ENCODE results near the gene ARRDC1.
"Not testable (repeated sequence)": the region's sequence is repeated elsewhere in the genome, so short reads cannot be mapped to it uniquely, and the experiment has no call there.

ARRDC1 gene

DNA sequence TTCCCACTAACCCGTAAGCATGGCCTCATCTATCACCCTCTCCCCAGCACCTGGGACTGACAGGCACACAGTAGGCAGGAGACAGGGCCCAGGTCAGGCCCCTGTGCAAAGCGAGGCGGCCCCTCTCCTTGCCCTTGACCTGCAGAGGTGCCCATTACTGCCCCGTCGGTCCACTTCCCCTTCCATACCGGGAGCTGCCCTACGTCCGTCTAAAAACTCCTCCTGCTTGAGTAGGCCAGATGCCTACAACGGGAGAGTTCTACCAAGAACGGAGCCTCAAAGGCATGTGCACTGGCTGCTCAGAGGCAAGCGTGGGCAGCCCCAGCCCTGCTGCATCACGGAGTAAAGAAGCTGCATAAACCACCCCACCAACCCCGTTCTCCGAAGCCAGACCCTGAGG lies 22.1 kb upstream of the ARRDC1 start:
- no peak overlapping the region for H3K4me3 ChIP-seq
- H3K27ac ChIP-seq, result no peak overlapping the region

DNA sequence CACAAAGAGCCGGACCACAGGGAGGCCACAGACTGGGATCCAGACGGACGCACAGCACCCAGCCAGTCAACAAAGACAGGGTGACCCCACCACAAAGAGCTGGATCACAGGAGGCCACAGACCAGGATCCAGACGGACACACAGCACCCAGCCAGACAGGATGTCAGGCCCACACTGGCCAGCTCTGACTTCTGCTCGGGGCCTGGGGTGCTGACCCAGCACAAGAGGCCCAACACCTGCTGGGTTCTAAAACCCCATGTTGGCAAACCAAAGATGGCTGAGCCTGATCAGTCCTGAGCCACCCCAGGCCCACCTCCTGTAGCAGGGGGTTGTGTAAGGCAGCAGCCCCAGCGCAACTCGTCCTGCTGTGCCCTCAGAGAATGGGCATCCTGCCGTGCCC lies 21.5 kb upstream of the ARRDC1 start:
- no peak overlapping the region for H3K4me3 ChIP-seq

DNA sequence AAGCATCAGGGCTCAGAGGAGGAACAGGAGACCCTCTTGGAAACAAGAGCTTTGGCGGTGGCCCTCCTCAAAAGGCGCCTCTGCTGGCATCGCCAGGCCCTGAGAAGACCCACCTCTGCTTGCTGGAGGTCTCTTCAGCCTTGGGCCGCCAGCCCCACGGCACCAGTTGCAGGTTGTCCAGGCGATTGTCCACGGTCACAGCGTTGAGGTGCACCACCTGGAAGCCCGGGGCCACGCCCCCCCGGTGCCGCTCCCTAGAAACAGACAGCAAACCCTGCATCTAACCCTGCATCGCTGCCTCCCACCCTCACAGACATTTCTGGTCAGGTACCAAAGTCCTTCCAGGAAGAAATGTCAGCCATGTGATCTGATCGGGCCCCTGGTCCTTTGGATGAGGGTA lies 18.6 kb upstream of the ARRDC1 start:
- Histone ChIP-seq H3K27ac (no peak overlapping the region), H3K4me3 (no peak overlapping the region)

More for the DNA sequence above, 21.5 kb upstream of the ARRDC1 start:
- H3K27ac ChIP-seq, result no peak overlapping the region

DNA sequence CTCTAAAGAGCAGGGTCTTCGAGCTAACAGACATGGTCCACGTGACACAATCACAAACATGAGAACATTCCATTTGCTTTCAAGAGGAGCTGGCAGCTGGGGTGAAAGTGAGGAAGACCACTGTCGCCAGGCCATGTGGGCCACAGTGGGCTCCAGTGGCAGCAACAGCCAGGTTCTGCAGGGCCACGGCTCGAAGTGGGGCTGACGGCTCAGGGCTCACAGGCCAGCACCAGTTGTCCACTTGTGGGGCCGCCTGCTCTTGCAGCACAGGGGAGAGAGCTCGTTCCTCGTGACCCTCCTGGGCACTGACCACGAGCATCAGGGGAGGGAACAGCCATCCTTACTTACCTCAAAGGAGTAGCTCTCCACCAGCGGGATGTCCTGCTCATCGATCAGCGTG lies 17.2 kb upstream of the ARRDC1 start:
- no peak overlapping the region for H3K4me3 ChIP-seq
- H3K27ac ChIP-seq, result no peak overlapping the region

DNA sequence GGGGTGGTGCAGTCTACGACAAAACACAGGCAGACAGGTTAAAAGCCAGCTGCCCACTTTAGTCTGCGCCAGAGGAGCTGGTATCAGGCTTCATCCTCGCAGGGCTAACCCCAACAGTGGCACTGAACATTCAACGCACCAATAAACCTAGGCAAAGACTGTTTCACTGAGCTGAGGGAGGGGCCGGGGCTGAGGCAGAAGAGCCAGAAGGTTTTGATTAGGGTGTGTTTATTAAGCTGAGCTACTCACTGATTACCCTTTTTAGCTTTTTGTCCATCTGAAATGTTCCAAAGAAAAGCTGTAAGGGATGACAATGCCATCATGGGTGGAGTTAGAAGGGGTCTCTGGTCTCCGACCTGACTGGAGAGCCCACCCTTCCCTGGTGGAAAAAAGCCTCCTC lies 16.6 kb upstream of the ARRDC1 start:
- peak overlapping the region in 8 of 21 experiments; percentile 50 to 82 (median 69) for H3K27ac ChIP-seq
- H3K4me3 ChIP-seq, result peak overlapping the region in 4 of 7 experiments; percentile 49 to 90 (median 81)

DNA sequence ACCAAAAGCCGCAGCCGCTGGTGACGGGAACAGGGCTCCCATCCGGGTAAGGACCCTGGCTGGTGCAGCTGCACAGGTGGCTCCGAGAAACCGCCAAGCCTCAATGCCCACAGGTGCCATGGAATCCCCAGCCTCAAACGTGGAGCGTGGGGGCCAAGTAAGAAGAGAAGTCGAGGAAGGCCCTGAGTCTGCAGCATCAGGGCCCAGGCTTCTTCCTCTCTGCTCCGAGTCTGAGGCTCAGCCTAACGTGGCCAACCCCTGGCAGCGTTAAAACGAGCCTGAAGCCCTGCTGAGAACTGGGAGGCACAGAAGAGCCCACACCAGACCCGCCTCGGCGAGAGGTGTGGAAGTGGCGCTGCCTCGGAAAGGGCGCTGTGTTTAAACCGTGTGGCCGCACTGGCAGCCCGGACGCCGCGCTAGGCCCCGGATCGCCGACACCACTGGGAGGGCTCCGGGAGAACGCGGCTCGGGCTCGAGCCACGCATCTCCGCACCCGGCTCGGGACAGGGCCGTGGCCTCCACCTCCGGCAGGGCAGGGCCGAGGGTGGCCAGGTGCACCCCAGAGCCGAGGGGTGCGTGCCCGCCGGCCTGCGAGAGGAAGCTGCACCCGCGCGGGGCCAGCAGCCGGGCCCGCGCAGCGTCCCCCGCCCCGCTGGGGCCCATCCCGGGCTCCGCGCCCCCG lies 15.9 kb upstream of the ARRDC1 start:
- Histone ChIP-seq H3K4me3 (peak overlapping the region; percentile 44 to 90 (median 75)), H3K27ac (peak overlapping the region in 18 of 21 experiments; percentile 14 to 82 (median 68))

DNA sequence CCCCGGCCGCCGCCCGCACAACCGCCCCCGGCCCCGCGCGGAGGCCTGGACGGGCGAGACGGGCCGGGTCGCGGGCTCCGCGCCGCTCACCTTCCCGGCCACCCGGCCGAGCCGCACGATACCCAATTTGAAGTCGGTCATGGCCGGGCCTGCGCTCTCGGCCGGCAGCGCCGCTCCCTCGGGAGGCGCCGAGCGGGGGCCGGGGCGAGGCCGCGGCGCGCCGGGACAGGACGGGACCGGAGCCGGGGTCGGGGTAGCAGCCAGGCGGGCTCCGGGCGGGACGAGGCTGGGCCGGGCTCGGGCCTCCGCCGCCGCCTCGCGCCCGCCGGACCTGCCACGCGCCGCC lies 15.4 kb upstream of the ARRDC1 start:
- H3K4me3 ChIP-seq, result peak overlapping the region; percentile 44 to 90 (median 75)
- H3K27ac ChIP-seq, result peak overlapping the region in 11 of 21 experiments; percentile 22 to 82 (median 66)

DNA sequence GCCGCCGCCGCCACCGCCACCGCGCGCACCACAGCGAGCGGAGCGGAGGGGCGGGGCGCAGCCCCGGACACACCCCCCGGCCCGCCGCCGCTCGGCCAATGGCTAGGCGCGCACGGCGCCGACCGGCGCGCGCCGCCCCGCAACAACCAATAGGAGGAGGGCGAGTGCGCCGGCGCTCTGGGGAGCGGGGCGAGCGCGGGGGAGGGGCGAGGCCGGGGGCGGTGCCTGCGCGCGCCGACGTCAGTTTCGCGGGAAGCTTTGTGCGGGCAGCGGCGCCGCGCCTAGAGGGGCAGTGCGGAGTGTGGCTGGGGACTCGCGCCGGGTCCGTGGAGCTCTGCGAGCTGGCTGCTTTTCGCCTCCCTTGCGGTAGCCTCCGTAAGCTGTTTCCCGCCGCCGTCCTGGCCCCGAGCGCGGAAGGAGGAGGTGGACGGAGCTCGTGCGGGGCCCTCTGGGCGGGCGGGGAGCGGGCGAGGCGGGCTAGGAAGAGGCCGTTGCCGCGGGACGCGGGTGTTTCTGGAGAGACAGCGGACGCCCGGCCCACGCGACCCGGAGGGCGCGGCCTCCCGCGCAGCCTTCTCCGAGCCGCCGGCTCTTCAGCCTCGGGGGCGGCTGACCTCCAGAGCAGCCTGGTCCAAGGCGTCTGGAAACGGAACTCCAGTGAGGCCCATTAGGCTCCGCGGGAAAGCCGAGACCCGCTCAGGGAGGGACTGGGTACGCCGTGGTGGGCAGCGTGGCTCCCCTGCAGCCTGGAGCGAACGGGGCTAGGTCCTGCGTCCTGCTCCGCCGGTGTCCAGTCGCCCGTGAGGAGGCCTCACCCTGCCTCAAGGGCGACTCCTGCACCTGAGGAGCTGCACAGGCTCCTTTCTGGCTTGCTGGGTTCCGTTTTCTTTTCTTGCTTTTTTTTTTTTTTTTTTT lies 14.8 kb upstream of the ARRDC1 start, which contains the start of gene ZMYND19:
ZMYND19 (minus strand) TSS at position 44 of the 915 bp plus-strand sequence. CDS start 249 bp downstream, outside the sequence.
- peak within 1 kb of the TSS; percentile 59 to 91 (median 79) for H3K4me3 ChIP-seq
- H3K27ac ChIP-seq, result peak within 1 kb of the TSS in 20 of 21 experiments; percentile 6 to 85 (median 73)

DNA sequence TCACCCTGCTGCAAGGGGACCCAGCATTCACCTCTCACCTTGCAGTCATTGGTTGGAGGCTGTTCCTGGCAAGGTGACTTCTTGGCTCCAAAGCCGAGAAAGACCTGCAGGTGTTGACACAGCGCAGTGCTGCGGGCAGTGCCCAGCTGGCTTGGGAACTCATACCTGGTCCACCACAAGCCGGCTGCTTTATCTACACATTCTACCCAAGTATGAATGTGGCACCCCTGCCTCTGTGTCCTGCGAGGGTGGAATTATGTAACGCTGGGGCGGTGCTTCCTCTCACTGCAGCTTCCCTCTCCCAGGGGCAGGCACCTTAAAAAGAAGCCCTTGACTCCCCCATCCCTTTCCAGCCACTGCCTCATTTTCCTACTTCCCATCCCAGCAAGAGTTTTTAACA lies 12.7 kb upstream of the ARRDC1 start:
- Histone ChIP-seq H3K27ac (no peak overlapping the region), H3K4me3 (no peak overlapping the region)

DNA sequence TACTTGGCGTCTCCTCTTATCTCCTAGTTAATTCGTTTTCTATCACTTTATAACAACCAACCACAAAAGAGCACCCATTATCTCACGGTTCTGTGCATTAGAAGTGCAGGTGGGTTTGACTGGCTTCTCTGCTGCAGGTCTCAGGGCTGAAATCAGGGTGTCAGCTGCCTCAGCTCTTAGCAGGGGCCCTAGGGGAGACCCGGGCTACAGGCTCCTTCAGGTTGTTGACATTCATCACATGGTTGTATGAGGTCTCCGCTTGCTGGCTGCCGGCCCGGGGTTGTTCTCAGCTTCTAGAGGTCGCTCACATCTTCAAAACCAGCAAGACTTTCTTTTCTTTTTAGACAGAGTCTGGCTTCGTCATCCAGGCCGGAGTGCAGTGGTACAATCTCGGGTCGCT lies 12.3 kb upstream of the ARRDC1 start:
- no peak overlapping the region for H3K4me3 ChIP-seq
- no peak overlapping the region for H3K27ac ChIP-seq

DNA sequence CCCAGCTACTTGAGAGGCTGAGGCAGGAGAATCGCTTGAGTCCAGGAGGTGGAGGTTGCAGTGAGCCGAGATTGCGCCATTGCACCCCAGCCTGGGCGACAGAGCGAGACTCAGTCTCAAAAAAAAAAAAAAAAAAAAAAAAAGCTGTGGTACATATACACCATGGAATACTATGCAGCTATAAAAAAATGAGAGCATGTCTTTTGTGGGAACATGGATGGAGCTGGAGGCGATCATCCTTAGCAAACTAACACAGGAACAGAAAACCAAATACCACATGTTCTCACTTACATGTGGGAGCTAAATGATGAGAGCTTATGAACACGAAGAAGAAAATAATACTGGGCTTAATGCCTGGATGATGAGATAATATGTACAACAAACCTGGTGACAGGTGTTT lies 8.9 kb upstream of the ARRDC1 start:
- H3K27ac ChIP-seq, H3K4me3 ChIP-seq: not testable (repeated sequence)

DNA sequence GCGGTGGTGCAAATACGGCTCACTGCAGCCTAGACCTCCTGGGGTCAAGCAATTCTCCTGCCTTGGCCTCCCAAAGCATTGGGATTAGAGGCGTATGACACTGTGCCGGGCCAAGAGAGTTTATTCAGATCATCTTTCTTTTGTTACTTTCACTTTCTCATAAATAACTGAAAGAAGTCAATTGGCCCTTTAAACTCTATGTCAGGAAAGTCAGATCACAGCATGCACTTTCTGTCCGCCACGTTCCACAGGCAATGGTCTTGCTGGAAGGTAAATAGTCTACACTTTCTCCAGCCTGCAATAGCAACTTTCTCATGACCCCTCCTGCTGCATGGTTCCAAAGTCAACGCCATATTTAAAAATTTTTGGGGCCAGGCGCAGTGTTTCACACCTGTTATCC lies 6.5 kb upstream of the ARRDC1 start:
- no peak overlapping the region for H3K4me3 ChIP-seq
- H3K27ac ChIP-seq, result no peak overlapping the region

DNA sequence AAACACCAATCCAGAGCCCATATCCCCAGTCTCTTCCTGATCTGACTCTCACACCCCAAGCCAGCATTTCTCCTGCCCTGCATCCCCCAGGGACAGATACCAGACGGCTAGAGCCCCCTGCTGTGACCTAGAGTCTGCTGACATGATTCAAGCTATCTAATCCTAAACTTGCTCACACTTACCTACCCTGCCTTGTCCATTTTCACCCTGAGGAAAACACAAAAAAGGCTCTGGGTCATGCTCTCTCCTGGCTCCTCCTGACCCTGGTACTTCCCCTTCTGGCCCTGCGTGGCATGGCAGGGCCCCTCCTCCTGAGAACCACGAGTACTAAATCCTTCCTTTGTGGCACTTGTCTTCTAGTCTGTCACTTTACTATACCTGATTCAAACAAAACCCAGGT lies 2.8 kb upstream of the ARRDC1 start:
- H3K27ac ChIP-seq, result no peak overlapping the region
- H3K4me3 ChIP-seq, result no peak overlapping the region

DNA sequence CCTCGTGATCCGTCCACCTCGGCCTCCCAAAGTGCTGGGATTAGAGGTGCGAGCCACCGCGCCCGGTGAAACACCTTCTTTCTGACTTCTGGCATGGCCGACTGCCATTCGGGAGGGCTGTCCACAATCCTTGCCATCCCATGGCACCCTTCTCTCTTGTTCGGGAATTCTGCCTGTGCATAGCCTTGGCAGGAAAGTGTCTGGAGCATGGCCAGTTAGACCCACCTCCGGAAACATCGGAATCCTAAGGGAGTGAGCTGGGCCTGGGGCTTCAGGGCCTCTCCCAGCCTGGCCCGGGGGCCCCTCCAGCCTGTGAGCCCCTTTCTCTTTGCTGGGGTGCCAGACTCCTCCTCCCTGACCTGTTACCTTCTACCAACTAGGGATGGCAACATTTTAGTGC lies 1.6 kb upstream of the ARRDC1 start:
- no peak overlapping the region for H3K4me3 ChIP-seq
- peak overlapping the region in 5 of 21 experiments; percentile 67 to 79 (median 74) for H3K27ac ChIP-seq

DNA sequence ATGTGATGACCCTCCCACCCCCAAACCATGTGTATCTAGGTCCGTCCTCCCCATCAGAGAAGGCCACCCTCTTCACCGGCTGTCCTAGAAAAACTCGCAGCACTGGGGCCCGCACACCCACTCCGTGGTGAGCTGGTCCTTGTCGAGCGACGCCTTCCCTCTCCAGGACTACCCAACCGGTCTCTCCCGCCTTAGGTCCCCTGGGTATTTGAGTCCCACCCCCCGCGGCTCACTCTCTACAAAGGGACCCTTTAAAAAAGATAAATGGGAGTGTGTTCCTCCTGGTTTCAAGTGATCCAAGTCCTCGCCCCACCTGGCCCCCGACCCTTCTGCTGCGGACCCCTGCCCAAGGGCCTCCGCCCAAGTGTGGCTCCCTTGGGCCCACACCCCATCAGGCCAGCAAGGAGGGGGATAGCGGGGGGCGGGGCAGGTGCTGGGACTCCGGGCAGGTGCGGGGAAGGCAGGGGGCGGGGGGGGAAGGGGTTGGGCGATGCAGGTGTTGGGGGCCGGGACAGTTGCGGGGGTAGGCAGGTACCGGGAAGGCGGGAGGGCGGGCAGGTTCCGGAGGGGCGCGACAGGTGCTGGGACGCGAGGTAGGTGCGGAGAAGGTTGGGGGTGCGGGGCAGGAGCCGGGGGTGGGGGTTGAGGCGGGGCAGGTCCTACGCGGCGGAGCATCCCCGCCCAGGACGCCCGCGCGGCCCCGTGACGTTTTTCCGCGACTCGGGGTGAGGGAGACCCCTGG lies 970 bp upstream of the ARRDC1 start:
- H3K27ac ChIP-seq, result peak overlapping the region in 19 of 21 experiments; percentile 27 to 80 (median 67)
- H3K4me3 ChIP-seq, result peak overlapping the region; percentile 40 to 89 (median 66)

DNA sequence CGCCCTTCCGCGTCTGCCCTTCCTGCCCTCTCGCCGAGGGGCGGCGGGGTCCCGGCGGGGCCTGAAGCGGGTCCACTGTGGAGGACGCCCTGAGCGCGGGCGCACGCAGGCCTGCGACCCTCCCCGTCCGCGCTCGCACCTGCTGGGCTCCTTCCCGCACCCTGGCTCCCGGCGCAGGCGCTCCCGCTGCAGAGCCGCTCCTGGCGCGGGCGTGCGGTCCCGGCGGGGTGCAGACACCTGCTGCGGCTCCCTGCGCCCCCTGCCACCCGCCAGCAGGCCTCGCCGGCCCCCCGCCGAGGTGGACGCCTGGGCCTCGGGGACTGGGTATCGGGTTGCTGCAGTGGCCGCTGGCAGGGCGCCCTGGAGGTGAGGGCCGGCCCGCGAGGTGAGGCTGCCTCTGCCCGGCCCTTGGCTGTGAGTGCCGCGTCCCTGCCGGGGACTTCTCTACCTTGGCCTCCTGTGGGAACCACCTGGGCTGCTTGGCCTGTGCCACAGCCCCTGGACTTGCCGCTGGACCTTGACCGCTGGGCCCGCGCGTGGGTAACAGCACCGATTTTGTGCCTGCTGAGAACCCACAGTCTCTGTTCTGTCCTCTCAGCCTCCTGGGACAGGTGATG lies 627 bp downstream of the ARRDC1 start:
- H3K27ac ChIP-seq, result peak overlapping the region; percentile 27 to 97 (median 91)

DNA sequence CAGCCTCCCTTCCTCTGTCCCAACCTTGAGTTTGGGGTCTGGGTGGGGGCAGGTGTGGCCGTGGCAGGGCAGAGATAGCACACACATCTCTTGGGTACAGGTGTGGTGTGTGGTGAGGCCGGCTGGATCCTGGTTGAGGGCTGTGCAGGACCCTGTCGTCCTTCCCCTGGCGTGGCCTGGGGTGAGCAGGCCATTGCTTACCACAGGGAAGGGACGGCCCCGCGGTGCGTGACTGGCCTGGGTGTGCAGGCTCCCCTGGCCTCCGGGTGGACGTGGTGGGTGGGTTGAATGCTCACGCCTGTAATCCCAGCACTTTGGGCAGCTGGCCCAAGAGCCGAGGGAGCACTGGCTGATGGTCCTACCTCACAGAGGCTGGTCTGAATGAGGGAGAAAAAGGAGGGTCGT lies 1.2 kb downstream of the ARRDC1 start:
- Histone ChIP-seq H3K4me3 (peak overlapping the region; percentile 66 to 90 (median 83)), H3K27ac (peak overlapping the region in 15 of 21 experiments; percentile 28 to 97 (median 92))

More for the DNA sequence above, 627 bp downstream of the ARRDC1 start:
- H3K4me3 ChIP-seq, result peak overlapping the region; percentile 66 to 90 (median 83)

DNA sequence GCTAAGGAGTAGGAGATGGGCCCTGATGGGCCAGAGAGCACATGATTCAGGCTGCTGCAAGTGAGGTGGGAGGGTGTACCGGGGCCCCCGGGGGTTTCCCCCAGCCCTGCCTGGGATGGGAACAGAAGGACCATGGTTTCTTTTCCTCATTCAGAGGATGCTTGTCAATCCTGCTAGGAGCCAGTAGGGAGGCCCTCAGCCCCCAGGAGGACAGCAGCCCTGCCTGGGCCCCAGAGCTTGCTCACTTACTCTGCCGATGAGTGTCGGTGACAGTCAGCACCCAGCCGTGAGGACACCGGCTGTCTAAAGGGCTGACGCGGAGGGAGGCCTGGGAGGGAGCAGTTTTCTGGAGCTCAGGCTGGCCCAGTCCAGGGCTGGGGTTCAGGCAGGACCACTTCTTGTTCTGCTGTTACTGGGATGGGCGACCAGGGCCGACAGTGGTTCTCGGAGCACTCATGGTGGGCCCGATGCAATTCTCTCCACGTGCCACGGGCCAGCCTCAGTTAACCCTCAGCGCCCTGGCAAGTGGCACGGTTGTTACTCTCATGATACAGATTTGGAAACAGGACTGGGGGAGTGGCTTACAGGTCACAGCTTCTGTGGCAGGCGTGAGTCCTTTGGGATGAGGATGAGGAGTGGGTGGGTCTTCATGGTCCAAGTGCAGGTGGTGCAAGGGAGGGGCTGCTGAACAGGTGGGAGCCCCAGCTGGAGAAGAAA lies 1.8 kb downstream of the ARRDC1 start:
- peak overlapping the region in 5 of 7 experiments; percentile 66 to 89 (median 82) for H3K4me3 ChIP-seq
- peak overlapping the region in 8 of 21 experiments; percentile 5 to 92 (median 38) for H3K27ac ChIP-seq

DNA sequence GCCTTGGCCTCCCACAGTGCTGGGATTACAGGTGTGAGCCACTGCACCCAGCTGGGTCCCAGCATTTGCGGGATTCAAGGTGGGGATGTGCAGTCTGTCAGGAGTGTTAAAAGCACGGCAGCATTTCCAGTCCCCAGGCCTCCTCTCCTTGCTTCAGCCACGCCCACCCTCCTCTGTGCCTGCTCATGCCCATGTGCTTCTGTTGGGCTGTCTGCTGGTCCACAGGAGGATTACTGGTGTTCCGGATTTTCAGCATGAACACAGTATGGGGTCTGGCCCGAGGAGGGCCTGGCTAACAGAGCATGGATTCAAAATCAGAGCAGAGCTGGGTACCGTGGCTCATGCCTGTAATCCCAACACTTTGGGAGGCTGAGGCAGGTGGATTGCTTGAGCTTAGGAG lies 5.5 kb downstream of the ARRDC1 start:
- H3K27ac ChIP-seq, result peak overlapping the region in 13 of 21 experiments; percentile 16 to 87 (median 79)
- no peak overlapping the region for H3K4me3 ChIP-seq

All from skin epidermis (tissue), 12 donors.